ENCODE measurements around the gene HHIPL1. TPM values are rescaled to one million over a fixed set of nuclear protein-coding genes. Genes with fewer than 3 reads are reported as not detected.
"Not testable (repeated sequence)": the region's sequence is repeated elsewhere in the genome, so short reads cannot be mapped to it uniquely, and the experiment has no call there.

The HHIPL1 gene
- total RNA-seq, 3 donors from 2014 or later (not counting 1 experiment from before 2014, with no cell fraction given), result not detected

- Mint-ChIP-seq H3K27ac (no peak overlapping the region), H3K4me1 (no peaks in the 10 kb centered on the region), H3K9me3 (no peaks in the 10 kb centered on the region), H3K27me3 (ENCODE audit: low read depth in 2 of 2) (no peaks in the 10 kb centered on the region), H3K4me3 (no peak overlapping the region), H3K36me3 (no peaks in the 10 kb centered on the region)
- no peak for TF ChIP-seq CTCF (IDR thresholded peaks at IDR 0.05)
- Histone ChIP-seq H3K36me3 (ENCODE audit: control insufficient read depth, insufficient read depth, low read length) (no peaks in the 10 kb centered on the region), H3K9me3 (ENCODE audit: control insufficient read depth, insufficient read depth, low read length) (no peaks in the 10 kb centered on the region), H3K4me1 (ENCODE audit: control insufficient read depth, insufficient read depth, low read length) (no peaks in the 10 kb centered on the region), H3K27me3 (ENCODE audit: control insufficient read depth, insufficient read depth, low read length) (no peaks in the 10 kb centered on the region), H3K4me3 (ENCODE audit: low read length) (no peak overlapping the region), H3K27ac (ENCODE audit: low read length) (no peak overlapping the region)
- DNase-seq (no peak), ATAC-seq (no peak)
- intact Hi-C loops (cut with micrococcal nuclease), result no loop called here
- 85% methylated on average over 9 of the region's 10 CpGs for WGBS (ENCODE audit: insufficient coverage)
These were observed 10.5 kb upstream of the HHIPL1 start for GRCh38 chr14:99634443-99634842.

GRCh38 chr14:99635116-99635515 is 9.8 kb upstream of the HHIPL1 start:
- no peaks in the 10 kb centered on the region for H3K9me3 Mint-ChIP-seq
- Histone ChIP-seq H3K27ac (ENCODE audit: low read length) (no peak overlapping the region), H3K36me3 (ENCODE audit: control insufficient read depth, insufficient read depth, low read length) (no peaks in the 10 kb centered on the region), H3K4me3 (ENCODE audit: low read length) (no peak overlapping the region), H3K9me3 (ENCODE audit: control insufficient read depth, insufficient read depth, low read length) (no peaks in the 10 kb centered on the region), H3K4me1 (ENCODE audit: control insufficient read depth, insufficient read depth, low read length) (no peaks in the 10 kb centered on the region), H3K27me3 (ENCODE audit: control insufficient read depth, insufficient read depth, low read length) (no peaks in the 10 kb centered on the region)
- no peaks in the 10 kb centered on the region for H3K4me1 Mint-ChIP-seq
- WGBS (ENCODE audit: insufficient coverage), result 84% methylated on average over 8 of the region's 8 CpGs
- no peaks in the 10 kb centered on the region for H3K36me3 Mint-ChIP-seq
- H3K4me3 Mint-ChIP-seq, result no peak overlapping the region
- no peaks in the 10 kb centered on the region for H3K27me3 Mint-ChIP-seq (ENCODE audit: low read depth in 2 of 2)
- TF ChIP-seq CTCF (IDR thresholded peaks at IDR 0.05), result no peak
- intact Hi-C loops (cut with micrococcal nuclease), result no loop called here
- DNase-seq, result no peak
- H3K27ac Mint-ChIP-seq, result no peak overlapping the region
- no peak for ATAC-seq

GRCh38 chr14:99636487-99636886 is 8.4 kb upstream of the HHIPL1 start:
- Mint-ChIP-seq H3K27me3 (ENCODE audit: low read depth in 2 of 2) (no peaks in the 10 kb centered on the region), H3K36me3 (no peaks in the 10 kb centered on the region), H3K4me1 (no peaks in the 10 kb centered on the region), H3K9me3 (no peaks in the 10 kb centered on the region), H3K27ac (no peak overlapping the region), H3K4me3 (no peak overlapping the region)
- H3K36me3 ChIP-seq (ENCODE audit: control insufficient read depth, insufficient read depth, low read length), result no peaks in the 10 kb centered on the region
- WGBS (ENCODE audit: insufficient coverage), result 56% methylated on average over 4 of the region's 5 CpGs
- ATAC-seq, result no peak
- no peaks in the 10 kb centered on the region for H3K27me3 ChIP-seq (ENCODE audit: control insufficient read depth, insufficient read depth, low read length)
- DNase-seq, result no peak
- no peak for TF ChIP-seq CTCF (IDR thresholded peaks at IDR 0.05)
- no peak overlapping the region for H3K27ac ChIP-seq (ENCODE audit: low read length)
- H3K9me3 ChIP-seq (ENCODE audit: control insufficient read depth, insufficient read depth, low read length), result no peaks in the 10 kb centered on the region
- H3K4me1 ChIP-seq (ENCODE audit: control insufficient read depth, insufficient read depth, low read length), result no peaks in the 10 kb centered on the region
- intact Hi-C loops (cut with micrococcal nuclease), result no loop called here
- no peak overlapping the region for H3K4me3 ChIP-seq (ENCODE audit: low read length)

GRCh38 chr14:99637624-99638023 is 7.3 kb upstream of the HHIPL1 start:
- intact Hi-C loops (cut with micrococcal nuclease), result no loop called here
- DNase-seq (no peak), ATAC-seq (no peak)
- Histone ChIP-seq H3K27me3 (ENCODE audit: control insufficient read depth, insufficient read depth, low read length) (no peaks in the 10 kb centered on the region), H3K36me3 (ENCODE audit: control insufficient read depth, insufficient read depth, low read length) (no peaks in the 10 kb centered on the region), H3K4me1 (ENCODE audit: control insufficient read depth, insufficient read depth, low read length) (no peaks in the 10 kb centered on the region), H3K27ac (ENCODE audit: low read length) (no peak overlapping the region), H3K9me3 (ENCODE audit: control insufficient read depth, insufficient read depth, low read length) (no peaks in the 10 kb centered on the region), H3K4me3 (ENCODE audit: low read length) (no peak overlapping the region)
- no peak overlapping the region for H3K4me3 Mint-ChIP-seq
- H3K36me3 Mint-ChIP-seq, result no peaks in the 10 kb centered on the region
- H3K27ac Mint-ChIP-seq, result no peak overlapping the region
- WGBS (ENCODE audit: insufficient coverage), result 88% methylated on average over 6 of the region's 7 CpGs
- H3K4me1 Mint-ChIP-seq, result no peaks in the 10 kb centered on the region
- peaks cover 0 to 2% of the 10 kb centered on the region in 2 donors for H3K27me3 Mint-ChIP-seq (ENCODE audit: low read depth in 2 of 2)
- H3K9me3 Mint-ChIP-seq, result no peaks in the 10 kb centered on the region
- no peak for TF ChIP-seq CTCF (IDR thresholded peaks at IDR 0.05)

GRCh38 chr14:99642771-99643170 is 2.2 kb upstream of the HHIPL1 start:
- WGBS (ENCODE audit: insufficient coverage), result 91% methylated on average over 5 of the region's 5 CpGs
- H3K27ac ChIP-seq (ENCODE audit: low read length); H3K27me3 ChIP-seq (ENCODE audit: control insufficient read depth, insufficient read depth, low read length); H3K9me3 Mint-ChIP-seq; H3K36me3 Mint-ChIP-seq; H3K4me3 ChIP-seq (ENCODE audit: low read length); ATAC-seq; H3K4me1 ChIP-seq (ENCODE audit: control insufficient read depth, insufficient read depth, low read length); H3K4me3 Mint-ChIP-seq; H3K36me3 ChIP-seq (ENCODE audit: control insufficient read depth, insufficient read depth, low read length); H3K4me1 Mint-ChIP-seq; DNase-seq; H3K9me3 ChIP-seq (ENCODE audit: control insufficient read depth, insufficient read depth, low read length); H3K27ac Mint-ChIP-seq; intact Hi-C loops (cut with micrococcal nuclease): not testable (repeated sequence)
- peaks cover 10 to 11% of the 10 kb centered on the region in 2 donors for H3K27me3 Mint-ChIP-seq (ENCODE audit: low read depth in 2 of 2)

Measured in natural killer cell (primary cell).